Measurements from ENCODE around the gene GPX8.
A peak's percentile ranks its signal among the peaks of the same experiment; 100 is the strongest.

The GPX8 gene

GRCh38 chr5:55172937-55173686 lies 13.1 kb downstream of the GPX8 start, which contains the start of gene CDC20B:
TSS of gene CDC20B (minus strand) at chr5:55173177. CDS start at chr5:55173000, 177 bp downstream.
- DNase-seq (ENCODE audit: low read depth in 2 of 2) = peak; percentile 39 to 65

GRCh38 chr5:55173687-55174230 lies 13.8 kb downstream of the GPX8 start:
- no peak for DNase-seq (ENCODE audit: low read depth in 2 of 2)

GRCh38 chr5:55175781-55176175 lies 15.8 kb downstream of the GPX8 start:
- no peak for DNase-seq (ENCODE audit: low read depth in 2 of 2)

GRCh38 chr5:55176176-55176818 lies 16.3 kb downstream of the GPX8 start:
- no peak for DNase-seq (ENCODE audit: low read depth in 2 of 2)

GRCh38 chr5:55177078-55177477 lies 17.1 kb downstream of the GPX8 start:
- DNase-seq (ENCODE audit: low read depth in 2 of 2) = no peak

GRCh38 chr5:55180016-55180415 lies 20.0 kb downstream of the GPX8 start:
- DNase-seq (ENCODE audit: low read depth in 2 of 2) = no peak

GRCh38 chr5:55187370-55187769 lies 27.4 kb downstream of the GPX8 start:
- no peak for DNase-seq (ENCODE audit: low read depth in 2 of 2)

GRCh38 chr5:55188656-55189540 lies 28.9 kb downstream of the GPX8 start:
- DNase-seq (ENCODE audit: low read depth in 2 of 2) = no peak

GRCh38 chr5:55191165-55191564 lies 31.2 kb downstream of the GPX8 start:
- no peak for DNase-seq (ENCODE audit: low read depth in 2 of 2)

- DNase-seq (ENCODE audit: low read depth in 2 of 2) = no peak
Measured at GRCh38 chr5:55205001-55205400, 45.0 kb downstream of the GPX8 start.

- DNase-seq (ENCODE audit: low read depth in 2 of 2) = no peak
Measured at GRCh38 chr5:55211184-55211874, 51.4 kb downstream of the GPX8 start.

All from stimulated activated CD8-positive, alpha-beta memory T cell treated with anti-CD3 and anti-CD28 coated beads, Interleukin-15, amount 100 ng/mL, for 4 hours (primary cell).